ENCODE data around the gene HOOK1.

GRCh38 chr1:59877108-59877682 lies 62.4 kb downstream of the HOOK1 start:
- TF ChIP-seq CTCF (conservative IDR thresholded peaks at IDR 0.05; ENCODE audit: low read depth, low read length) (no peak), EZH2 (IDR thresholded peaks at IDR 0.05; ENCODE audit: borderline replicate concordance, low read depth, low read length, poor library complexity, severe bottlenecking) (no peak)

Data from A673 (cell line).